GM23338 (cell line): ENCODE data around the gene LITAF.

Experiments
- CREB1 ChIP-seq: fragments of 250-450 bp; sonication (Bioruptor Pico); IDR thresholded peaks from 2 replicates; pipeline ENCODE4 v1.5.0; 2020; ENCODE audit warnings: low read depth, mild to moderate bottlenecking, moderate library complexity
- CTCF ChIP-seq, 2 experiments: fragments of 200-600 bp in 1 of 2; sonication (generic) in 1 of 2; conservative IDR thresholded peaks; 2 replicates each; pipeline versions ENCODE4 v1.5.1 to v1.6.1; 2016 to 2017; ENCODE audit warnings: antibody characterized with exemption in 2 of 2, low read depth in 2 of 2, mild to moderate bottlenecking in 2 of 2, moderate library complexity in 1 of 2
- ETS1 ChIP-seq: IDR thresholded peaks from 2 replicates; pipeline ENCODE4 v1.6.1; 2016; ENCODE audit warnings: antibody characterized with exemption
- EZH2 ChIP-seq: fragments of 200-600 bp; sonication (generic); IDR thresholded peaks from one replicate; pipeline ENCODE4 v1.8.0; 2017; ENCODE audit warnings: antibody characterized with exemption, mild to moderate bottlenecking, low read depth; ENCODE audit not compliant: unreplicated experiment
- EZH2phosphoT487 ChIP-seq: fragments of 200-600 bp; sonication (generic); IDR thresholded peaks from one replicate; pipeline ENCODE4 v1.8.1; 2018; ENCODE audit warnings: antibody characterized with exemption; ENCODE audit not compliant: unreplicated experiment
- JUNB ChIP-seq: IDR thresholded peaks from one replicate; pipeline ENCODE4 v1.6.1; 2016; ENCODE audit warnings: antibody characterized with exemption; ENCODE audit not compliant: unreplicated experiment
- NANOG ChIP-seq: IDR thresholded peaks from 2 replicates; pipeline ENCODE4 v1.6.1; 2016; ENCODE audit warnings: antibody characterized with exemption, borderline replicate concordance
- POLR2AphosphoS5 ChIP-seq: IDR thresholded peaks from 2 replicates; pipeline ENCODE4 v1.6.1; 2016; ENCODE audit warnings: antibody characterized with exemption, low read depth
- REST ChIP-seq: IDR thresholded peaks from one replicate; pipeline ENCODE4 v1.6.1; 2018; ENCODE audit warnings: antibody characterized with exemption; ENCODE audit not compliant: unreplicated experiment
- STAT1 ChIP-seq: IDR thresholded peaks from one replicate; pipeline ENCODE4 v1.6.1; 2016; ENCODE audit warnings: antibody characterized with exemption; ENCODE audit not compliant: unreplicated experiment
- ZNF114 ChIP-seq: fragments of 250-450 bp; sonication (Bioruptor Pico); IDR thresholded peaks from 2 replicates; pipeline ENCODE4 v1.5.0; 2020; ENCODE audit warnings: mild to moderate bottlenecking, moderate library complexity
- ZNF331 ChIP-seq: fragments of 250-450 bp; sonication (Bioruptor Pico); IDR thresholded peaks from 2 replicates; pipeline ENCODE4 v1.5.0; 2020; ENCODE audit warnings: low read depth, mild to moderate bottlenecking, moderate library complexity
- ZNF462 ChIP-seq: fragments of 250-450 bp; sonication (Bioruptor Pico); IDR thresholded peaks from 2 replicates; pipeline ENCODE4 v1.5.0; 2020; ENCODE audit warnings: mild to moderate bottlenecking, moderate library complexity

- TF ChIP-seq CTCF (conservative IDR thresholded peaks at IDR 0.05; ENCODE audit: low read depth in 2 of 2) (no peak), EZH2phosphoT487 (no peak), POLR2AphosphoS5 (no peak), EZH2 (no peak), CREB1 (no peak), REST (no peak), ZNF331 (CRISPR knock-in tag) (no peak), ETS1 (no peak), JUNB (no peak), ZNF462 (CRISPR knock-in tag) (no peak), STAT1 (no peak), NANOG (no peak), ZNF114 (CRISPR knock-in tag) (no peak)
Measured at GRCh38 chr16:11597235-11598095, 10.7 kb upstream of the LITAF start.
